Stimulated activated CD8-positive, alpha-beta memory T cell treated with anti-CD3 and anti-CD28 coated beads, Interleukin-2, amount 100 ng/mL, for 1 hour (primary cell): Measurements from ENCODE around the gene PPP1R3G.
"Not testable (repeated sequence)": the region's sequence is repeated elsewhere in the genome, so short reads cannot be mapped to it uniquely, and the experiment has no call there.

Source experiments
- DNase-seq, 2 donors: peaks; one replicate each; pipeline ENCODE4 v3.0.0-alpha.2; 2020; ENCODE audit warnings: low read depth in 2 of 2

The PPP1R3G gene

DNA sequence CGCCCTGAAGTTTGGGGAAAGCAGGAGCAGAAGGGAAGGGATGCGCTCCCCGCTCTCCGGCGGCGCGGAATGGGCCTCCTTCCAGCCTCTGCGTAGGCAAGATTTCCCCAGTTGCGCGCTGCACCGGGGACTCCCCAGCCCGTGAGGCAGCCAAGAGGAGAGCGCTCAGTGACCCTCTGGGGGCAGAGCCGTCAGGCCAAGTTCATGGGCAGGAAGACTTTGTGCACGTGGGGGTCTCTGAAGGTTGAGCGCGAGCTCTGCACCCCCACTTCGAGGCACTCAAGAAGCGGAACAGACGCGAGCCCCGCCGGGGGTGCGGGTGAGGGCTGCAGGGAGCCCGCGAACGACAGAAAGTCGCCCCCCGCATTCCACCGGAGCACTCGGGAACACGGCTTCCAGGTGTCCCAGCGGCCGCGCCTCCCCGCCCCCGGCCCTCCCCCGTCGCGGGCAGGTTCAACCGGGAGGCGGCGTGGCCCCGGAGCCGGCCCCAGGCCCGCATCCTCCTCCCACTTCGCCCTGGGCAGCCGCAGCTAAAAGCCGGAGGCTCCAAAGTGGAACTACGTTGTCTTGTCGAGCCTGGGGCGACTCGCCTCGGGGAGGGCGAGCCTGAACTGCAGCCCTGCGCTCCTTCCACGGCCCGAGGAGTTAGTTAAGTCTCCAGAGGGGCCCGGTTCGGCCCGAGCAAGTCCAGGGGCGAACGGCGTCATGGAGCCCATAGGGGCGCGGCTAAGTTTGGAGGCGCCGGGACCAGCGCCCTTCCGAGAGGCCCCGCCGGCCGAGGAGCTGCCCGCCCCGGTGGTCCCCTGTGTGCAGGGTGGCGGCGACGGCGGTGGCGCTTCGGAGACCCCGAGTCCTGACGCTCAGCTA, at the start of gene PPP1R3G:
Gene PPP1R3G, plus strand, starts transcription at position 561 of the 867 bp plus-strand sequence. Its CDS starts 145 bp downstream, at position 706.
- no peak for DNase-seq

- no peak for DNase-seq
These were observed 48.9 kb upstream of the PPP1R3G start for GRCh38 chr6:5036269-5036668.

DNA sequence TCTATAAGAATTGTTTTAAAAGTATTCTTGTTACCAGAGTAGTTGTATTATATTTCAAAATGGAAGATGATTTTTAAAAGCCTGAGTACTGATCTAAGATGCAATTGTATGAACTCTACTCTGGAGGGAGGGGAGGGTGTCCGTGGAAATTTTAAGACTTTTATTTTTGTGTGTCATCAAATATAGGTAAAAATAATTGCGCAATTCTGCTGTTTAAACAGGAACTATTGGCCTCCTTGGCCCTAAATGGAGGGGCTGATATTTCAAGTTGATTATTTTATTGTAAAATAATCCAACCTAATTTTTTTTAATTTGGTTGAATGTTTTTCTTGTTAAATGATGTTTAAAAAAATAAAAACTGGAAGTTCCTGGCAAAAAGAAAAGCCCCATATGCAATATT, 43.2 kb upstream of the PPP1R3G start:
- no peak for DNase-seq

GRCh38 chr6:5042436-5042835, 42.7 kb upstream of the PPP1R3G start:
- no peak for DNase-seq

DNA sequence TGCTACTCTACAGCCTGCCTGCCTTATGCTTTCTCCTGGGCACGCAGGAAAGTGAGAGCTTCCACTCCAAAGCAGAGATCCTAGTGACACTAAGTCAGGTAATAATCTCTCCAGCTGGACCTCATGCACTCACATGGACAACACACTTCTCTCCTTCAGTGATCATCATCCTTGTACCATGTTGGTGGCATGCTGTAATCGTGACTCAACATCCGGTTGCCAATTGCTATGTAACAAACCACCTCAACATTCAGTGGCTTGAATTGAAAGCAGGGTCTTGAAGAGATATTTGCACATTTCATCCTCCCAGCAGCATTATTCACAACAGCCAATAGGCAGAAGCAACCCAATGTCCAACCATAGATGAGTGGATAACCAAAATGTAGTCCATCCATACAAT, 40.3 kb upstream of the PPP1R3G start:
- no peak for DNase-seq

- DNase-seq: no peak
These were observed 39.7 kb upstream of the PPP1R3G start for GRCh38 chr6:5045416-5045815.

DNA sequence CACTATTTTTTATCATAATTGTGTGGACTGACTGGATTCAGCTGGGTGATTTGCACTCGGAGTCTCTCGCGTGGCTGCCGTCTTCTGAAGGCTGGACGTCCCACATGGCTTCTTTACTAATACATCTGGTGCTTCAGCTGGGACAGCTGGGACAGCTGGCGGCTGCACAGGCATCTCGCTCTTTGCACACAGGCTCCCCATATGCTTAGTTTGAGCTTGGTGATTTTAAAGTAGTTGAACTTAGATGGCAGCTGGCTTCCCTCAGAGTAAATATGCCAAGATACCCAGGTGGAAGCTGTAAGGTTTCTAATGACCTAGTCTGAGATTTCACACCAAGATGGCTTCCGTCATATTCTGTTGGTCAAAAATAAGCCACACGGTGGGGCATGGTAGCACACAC, 38.7 kb upstream of the PPP1R3G start:
- no peak for DNase-seq

- DNase-seq: no peak
These were observed 35.1 kb upstream of the PPP1R3G start for GRCh38 chr6:5050009-5050408.

- DNase-seq: no peak
These were observed 33.7 kb upstream of the PPP1R3G start for GRCh38 chr6:5051394-5051793.

GRCh38 chr6:5053038-5053437, 32.1 kb upstream of the PPP1R3G start:
- DNase-seq: no peak

- no peak for DNase-seq
These were observed 31.3 kb upstream of the PPP1R3G start for GRCh38 chr6:5053864-5054244.

DNA sequence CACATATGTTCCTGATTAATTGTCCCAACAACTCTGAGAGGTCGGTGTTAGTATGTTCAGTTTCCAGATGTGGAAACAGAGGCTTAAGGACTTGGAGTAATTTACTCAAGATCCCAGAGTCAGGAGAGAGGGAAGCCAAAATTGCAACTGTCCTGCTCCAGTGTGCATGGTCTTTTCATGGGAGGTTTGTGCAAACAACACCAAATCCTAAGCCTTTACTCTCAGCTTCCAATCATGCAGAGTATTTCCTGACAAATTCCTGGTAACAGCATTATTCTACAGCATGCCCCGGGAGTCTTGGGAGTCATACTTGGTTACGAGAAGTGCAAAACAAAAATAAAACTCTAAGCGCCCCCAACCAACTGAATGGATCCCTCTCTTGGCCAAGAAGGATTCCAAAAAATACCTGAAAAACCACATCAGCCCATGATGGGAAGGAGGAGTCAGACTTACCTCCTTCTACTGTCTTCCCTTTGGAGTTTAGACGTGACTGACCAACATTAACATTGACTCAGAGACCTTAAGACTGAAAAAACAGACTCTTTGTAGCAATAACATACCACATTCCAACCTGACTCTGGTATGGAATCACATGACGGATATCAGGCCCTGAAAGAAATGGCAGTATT, 30.8 kb upstream of the PPP1R3G start:
- DNase-seq: no peak

DNA sequence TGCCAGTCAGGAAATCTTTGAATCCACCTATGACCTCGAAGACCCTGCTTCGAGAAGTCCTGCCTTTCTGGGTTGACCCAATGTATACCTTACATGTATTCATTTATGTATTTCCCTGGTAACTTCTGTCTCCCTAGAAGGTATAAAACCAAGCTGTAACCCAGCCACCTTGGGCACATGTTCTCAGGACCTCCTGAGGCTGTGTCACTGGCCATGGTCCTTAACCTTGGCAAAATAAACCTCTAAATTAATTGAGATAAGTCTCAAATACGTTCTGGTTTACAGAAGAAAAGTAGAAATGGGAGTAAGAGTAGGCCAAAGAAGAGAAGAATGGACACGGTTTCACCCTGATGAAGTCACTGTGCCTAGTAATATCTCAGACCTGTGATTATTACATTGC, 30.0 kb upstream of the PPP1R3G start:
- no peak for DNase-seq

- DNase-seq: no peak
These were observed 26.9 kb upstream of the PPP1R3G start for GRCh38 chr6:5058254-5058653.

DNA sequence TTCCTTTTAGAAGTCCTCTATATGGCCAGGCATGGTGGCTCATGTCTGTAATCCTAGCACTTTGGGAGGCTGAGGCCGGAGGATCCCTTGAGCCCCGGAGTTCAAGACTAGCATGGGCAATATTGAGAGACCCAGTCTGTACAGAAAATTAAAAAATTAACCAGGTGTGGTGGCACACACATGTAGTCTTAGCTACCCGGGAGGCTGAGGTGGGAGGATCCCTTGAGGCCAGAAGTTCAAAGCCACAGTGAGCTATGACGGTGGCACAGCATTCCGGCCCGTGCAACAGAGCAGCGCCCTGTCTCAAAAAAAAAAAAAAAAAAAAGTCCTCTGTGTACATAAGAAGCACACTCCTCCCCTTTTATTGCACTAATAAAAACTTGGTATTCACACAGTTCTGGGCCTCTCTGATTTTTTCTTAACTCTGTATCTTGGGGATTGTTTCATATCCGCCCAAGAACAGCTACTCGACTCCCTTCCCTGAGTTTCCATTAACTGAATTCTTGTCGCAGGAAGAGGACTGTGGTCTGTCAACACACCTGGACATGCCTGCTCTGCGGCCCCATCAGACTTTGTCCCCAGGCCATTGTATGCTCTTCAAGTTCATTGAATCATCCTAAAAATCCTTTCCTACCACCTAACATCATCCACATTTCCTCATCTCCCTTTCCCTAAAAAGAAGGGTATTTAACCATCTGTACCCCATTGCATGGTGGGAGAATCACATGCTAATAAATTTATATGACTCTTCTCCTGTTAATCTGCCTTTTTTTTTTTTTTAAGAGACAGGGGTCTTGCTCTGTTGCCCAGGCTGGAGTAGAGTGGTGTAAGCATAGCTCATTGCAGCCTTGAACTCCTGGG, 25.9 kb upstream of the PPP1R3G start:
- DNase-seq: no peak

DNA sequence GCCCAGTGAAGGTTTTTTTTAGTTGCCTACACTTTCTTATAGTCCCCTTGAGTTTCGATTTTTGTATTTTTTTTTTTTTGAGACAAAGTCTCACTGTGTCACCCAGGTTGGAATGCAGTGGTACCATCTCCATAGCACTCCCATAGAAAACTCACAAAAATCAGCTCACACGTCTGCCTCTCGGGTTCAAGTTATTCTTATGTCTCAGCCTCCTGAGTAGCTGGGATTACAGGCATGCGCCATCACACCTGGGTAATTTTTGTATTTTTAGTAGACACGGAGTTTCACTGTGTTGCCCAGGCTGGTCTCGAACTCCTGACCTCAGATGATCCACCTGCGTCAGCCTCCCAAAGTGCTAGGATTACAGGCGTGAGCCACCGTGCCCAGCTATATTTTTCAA, 24.7 kb upstream of the PPP1R3G start:
- DNase-seq: not testable (repeated sequence)

- DNase-seq: no peak
These were observed 24.0 kb upstream of the PPP1R3G start for GRCh38 chr6:5061152-5061551.

- no peak for DNase-seq
These were observed 21.5 kb upstream of the PPP1R3G start for GRCh38 chr6:5063617-5064016.

GRCh38 chr6:5066456-5067093, 18.6 kb upstream of the PPP1R3G start:
- DNase-seq: no peak

GRCh38 chr6:5067305-5067704, 17.8 kb upstream of the PPP1R3G start:
- no peak for DNase-seq

DNA sequence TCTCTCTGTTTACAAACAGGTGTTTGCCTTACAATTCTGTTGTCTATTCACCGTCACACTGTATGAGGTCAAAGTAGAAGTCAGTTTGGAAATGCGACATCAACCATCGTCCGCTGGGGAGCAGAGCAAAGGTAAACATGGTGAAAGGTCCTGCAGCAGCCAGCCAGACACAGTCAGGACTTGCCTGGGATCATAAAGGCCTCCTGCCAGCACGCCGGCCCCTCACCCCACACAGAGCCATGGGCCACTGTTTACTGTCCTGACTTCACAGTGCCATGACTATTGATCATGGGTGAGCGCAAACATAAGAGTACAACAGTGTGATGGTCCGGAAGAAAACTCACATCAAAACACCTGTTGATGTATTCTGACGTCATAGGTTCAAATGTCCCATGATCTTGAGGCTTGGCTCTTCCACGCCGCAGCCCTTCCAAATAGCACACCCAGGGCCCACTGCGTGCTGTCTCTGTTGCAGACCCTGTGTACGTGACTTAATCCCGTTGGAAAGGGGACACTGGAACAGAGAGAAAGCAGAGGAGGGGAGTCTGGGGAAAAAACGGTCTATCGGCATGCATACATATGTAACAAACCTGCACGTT, 16.9 kb upstream of the PPP1R3G start:
- no peak for DNase-seq

DNA sequence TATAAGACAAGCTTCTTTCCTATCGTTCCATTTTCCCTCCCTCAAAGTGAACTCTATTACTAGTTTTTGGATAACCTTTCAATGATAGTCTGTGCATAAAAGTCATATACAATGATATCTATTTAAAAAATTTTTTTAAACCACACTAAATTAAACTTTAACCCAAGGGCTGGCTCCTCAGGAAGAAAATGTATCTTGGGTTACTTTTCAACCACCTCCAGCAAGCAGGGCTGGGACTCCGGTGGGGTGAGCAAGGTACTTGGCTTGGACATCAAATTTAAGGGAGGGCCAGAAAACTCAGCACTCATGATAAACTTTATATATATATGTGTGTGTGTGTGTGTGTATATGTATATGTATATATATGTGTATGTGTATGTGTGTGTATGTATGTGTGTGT, 13.9 kb upstream of the PPP1R3G start:
- no peak for DNase-seq
